ENCODE results near the gene LMAN2L. TPM values are rescaled to one million over a fixed set of nuclear protein-coding genes. Genes with fewer than 3 reads are reported as not detected.
"Not testable (repeated sequence)": the region's sequence is repeated elsewhere in the genome, so short reads cannot be mapped to it uniquely, and the experiment has no call there.

The LMAN2L gene
- polyA plus RNA-seq, 4 donors: 48.8 to 52.7 (median 51.4) TPM

- no peak for DNase-seq (ENCODE audit: low read depth in 4 of 4, low spot score in 2 of 4)
Observed at GRCh38 chr2:96689431-96689991, 50.4 kb downstream of the LMAN2L start.

GRCh38 chr2:96688649-96689430 is 51.0 kb downstream of the LMAN2L start:
- no peak for DNase-seq (ENCODE audit: low read depth in 4 of 4, low spot score in 2 of 4)

GRCh38 chr2:96687711-96688640 is 51.9 kb downstream of the LMAN2L start:
- DNase-seq (ENCODE audit: low read depth in 4 of 4, low spot score in 2 of 4): no peak

GRCh38 chr2:96687266-96687665 is 52.6 kb downstream of the LMAN2L start:
- no peak for DNase-seq (ENCODE audit: low read depth in 4 of 4, low spot score in 2 of 4)

- DNase-seq (ENCODE audit: low read depth in 4 of 4, low spot score in 2 of 4): no peak
Observed at GRCh38 chr2:96685577-96686459, 54.0 kb downstream of the LMAN2L start.

- no peak for DNase-seq (ENCODE audit: low read depth in 4 of 4, low spot score in 2 of 4)
Observed at GRCh38 chr2:96684883-96685576, 54.8 kb downstream of the LMAN2L start.

- no peak for DNase-seq (ENCODE audit: low read depth in 4 of 4, low spot score in 2 of 4)
Observed at GRCh38 chr2:96683972-96684820, 55.7 kb downstream of the LMAN2L start.

GRCh38 chr2:96683307-96683706 is 56.6 kb downstream of the LMAN2L start:
- no peak for DNase-seq (ENCODE audit: low read depth in 4 of 4, low spot score in 2 of 4)

GRCh38 chr2:96681540-96681939 is 58.3 kb downstream of the LMAN2L start:
- no peak for DNase-seq (ENCODE audit: low read depth in 4 of 4, low spot score in 2 of 4)

GRCh38 chr2:96680561-96681141 is 59.2 kb downstream of the LMAN2L start:
- DNase-seq (ENCODE audit: low read depth in 4 of 4, low spot score in 2 of 4): no peak

- DNase-seq (ENCODE audit: low read depth in 4 of 4, low spot score in 2 of 4): no peak
Observed at GRCh38 chr2:96679848-96680247, 60.0 kb downstream of the LMAN2L start.

- DNase-seq (ENCODE audit: low read depth in 4 of 4, low spot score in 2 of 4): no peak
Observed at GRCh38 chr2:96669539-96670215, 70.2 kb downstream of the LMAN2L start.

GRCh38 chr2:96668771-96669170 is 71.1 kb downstream of the LMAN2L start:
- DNase-seq (ENCODE audit: low read depth in 4 of 4, low spot score in 2 of 4): no peak

GRCh38 chr2:96665717-96666116 is 74.1 kb downstream of the LMAN2L start:
- not testable (repeated sequence) for DNase-seq (ENCODE audit: low read depth in 4 of 4, low spot score in 2 of 4)

GRCh38 chr2:96665083-96665569 is 74.7 kb downstream of the LMAN2L start:
- no peak for DNase-seq (ENCODE audit: low read depth in 4 of 4, low spot score in 2 of 4)

GRCh38 chr2:96664366-96664925 is 75.4 kb downstream of the LMAN2L start:
- no peak for DNase-seq (ENCODE audit: low read depth in 4 of 4, low spot score in 2 of 4)

- no peak for DNase-seq (ENCODE audit: low read depth in 4 of 4, low spot score in 2 of 4)
Observed at GRCh38 chr2:96663829-96664228, 76.0 kb downstream of the LMAN2L start.

Data from left renal cortex interstitium (tissue), 4 donors.